HepG2 (cell line): ENCODE data around the gene ACTL6A. TPM values are rescaled to one million over a fixed set of nuclear protein-coding genes. Genes with fewer than 3 reads are reported as not detected.
"Not testable (repeated sequence)": the region's sequence is repeated elsewhere in the genome, so short reads cannot be mapped to it uniquely, and the experiment has no call there.

Source experiments
- ATAC-seq: fragments of 200-7000 bp; cut with Tn5 transposase; 3 replicates; pipeline ENCODE4 v1.9.1; 2020; ENCODE audit warnings: mild to moderate bottlenecking, moderate library complexity
- BruUV-seq: library from RNA; stranded (reverse); fragments of 400-500 nt; replicated peaks from 2 replicates; lab custom pipeline; 2021; lab: Mats Ljungman, UMichigan
- CTCF ChIA-PET: fragments of 300-600 bp; formaldehyde crosslinking; extraction: SDS; loops from one replicate; lab custom pipeline; 2021; ENCODE audit warnings: low total read pairs, inconsistent platforms, low intra/inter-chr PET ratio; lab: Yijun Ruan, JAX
- POLR2A ChIA-PET: fragments of 350-600 bp; sonication (Branson Sonifier 250); formaldehyde crosslinking; loops from one replicate; lab custom pipeline; 2020; ENCODE audit warnings: antibody characterized with exemption, inconsistent platforms; lab: Yijun Ruan, JAX
- DNase-seq: peaks from one replicate; pipeline ENCODE4 v3.0.0-alpha.2; 2015; ENCODE audit warnings: low spot score
- FAIRE-seq: peaks from 3 replicates; lab custom pipeline; 2011; peaks lifted over from hg19 to GRCh38; lab: Jason Lieb, UNC
- H2AFZ ChIP-seq: one replicate; pipeline ENCODE4 v1.6.1; 2011; ENCODE audit warnings: low read length, inconsistent platforms
- H3K27ac ChIP-seq: fragments of 300-600 bp; 3 replicates; pipeline ENCODE4 v1.8.0; 2011; ENCODE audit warnings: mixed run types, mild to moderate bottlenecking, mixed read lengths, low read length, inconsistent platforms; ENCODE audit not compliant: insufficient read depth; ENCODE audit errors: extremely low read length
- H3K27me3 ChIP-seq, 2 experiments: fragments of 200-600 bp in 1 of 2; 2 replicates in 1 of 2; 3 replicates in 1 of 2; pipeline versions ENCODE4 v1.6.0 to v1.8.0; 2011; ENCODE audit warnings: low read length in 2 of 2, mild to moderate bottlenecking in 2 of 2, moderate library complexity in 2 of 2, inconsistent platforms in 1 of 2; ENCODE audit not compliant: insufficient read depth in 2 of 2, control insufficient read depth in 1 of 2
- H3K36me3 ChIP-seq, 2 experiments: fragments of 200-600 bp in 1 of 2; replicated peaks in 1 of 2; 2 replicates in 1 of 2; 3 replicates in 1 of 2; pipeline versions ENCODE4 v1.5.1 to v1.8.0; 2011; ENCODE audit warnings: low read length in 2 of 2, inconsistent platforms in 1 of 2; ENCODE audit not compliant: insufficient read depth in 2 of 2, control insufficient read depth in 1 of 2
- H3K4me1 ChIP-seq: 2 replicates; pipeline ENCODE4 v1.5.1; 2012; ENCODE audit warnings: low read length, inconsistent platforms; ENCODE audit not compliant: insufficient read depth
- H3K4me2 ChIP-seq: 2 replicates; pipeline ENCODE4 v1.6.0; 2011; ENCODE audit warnings: low read depth, low read length, inconsistent platforms
- H3K4me3 ChIP-seq, 3 experiments: fragments of 200-600 bp in 1 of 3; sonication (generic), shearing (Covaris generic) in 1 of 3; replicated peaks in 1 of 3; 2 replicates each; pipeline ENCODE4 v1.5.1; 2011 to 2016; ENCODE audit warnings: low read length in 3 of 3, inconsistent platforms in 2 of 3, low read depth in 2 of 3, mild to moderate bottlenecking in 2 of 3, control low read depth in 1 of 3, mixed read lengths in 1 of 3; ENCODE audit not compliant: insufficient read depth in 1 of 3
- H3K79me2 ChIP-seq: one replicate; pipeline ENCODE4 v1.6.1; 2011; ENCODE audit warnings: low read length, inconsistent platforms; ENCODE audit not compliant: insufficient read depth
- H3K9ac ChIP-seq: 2 replicates; pipeline ENCODE4 v1.6.0; 2011; ENCODE audit warnings: mild to moderate bottlenecking, low read depth, low read length, inconsistent platforms; ENCODE audit not compliant: insufficient read depth
- H3K9me3 ChIP-seq: 2 replicates; pipeline ENCODE4 v1.5.1; 2012; ENCODE audit warnings: mild to moderate bottlenecking, low read length
- H4K20me1 ChIP-seq: 2 replicates; pipeline ENCODE4 v1.6.0; 2011; ENCODE audit warnings: inconsistent platforms, mild to moderate bottlenecking, low read length, moderate library complexity; ENCODE audit not compliant: insufficient read depth
- ARID5B ChIP-seq: IDR thresholded peaks from 2 replicates; pipeline ENCODE4 v1.4.0; 2020; ENCODE audit warnings: mild to moderate bottlenecking, missing genetic modification reagents
- CENPBD1 ChIP-seq: sonication (generic); formaldehyde crosslinking; IDR thresholded peaks from 2 replicates; pipeline ENCODE4 v1.8.0; 2022; ENCODE audit warnings: missing genetic modification reagents, low read depth, mild to moderate bottlenecking, borderline replicate concordance
- CHD2 ChIP-seq: IDR thresholded peaks from 2 replicates; pipeline ENCODE4 v1.6.1; 2011; ENCODE audit warnings: low read depth, low read length, improper control_type of control experiment
- HBP1 ChIP-seq: IDR thresholded peaks from 2 replicates; pipeline ENCODE4 v1.6.1; 2016; ENCODE audit warnings: low read depth, control low read depth
- MAF1 ChIP-seq: sonication (generic); formaldehyde crosslinking; IDR thresholded peaks from 2 replicates; pipeline ENCODE4 v1.5.0; 2020; ENCODE audit warnings: missing genetic modification reagents, borderline replicate concordance
- SIN3A ChIP-seq: IDR thresholded peaks from 2 replicates; pipeline ENCODE4 v1.6.1; 2011; ENCODE audit warnings: low read depth, mild to moderate bottlenecking, control low read depth, low read length, borderline replicate concordance
- ZNF670 ChIP-seq: sonication (generic); formaldehyde crosslinking; IDR thresholded peaks from 2 replicates; pipeline ENCODE4 v1.8.0; 2022; ENCODE audit warnings: mild to moderate bottlenecking, missing genetic modification reagents, borderline replicate concordance
- WGBS: methylation state at CpG from one replicate; pipeline ENCODE4 v1.1.6; 2017; ENCODE audit warnings: low lambda C conversion rate; 5-methylcytosine and 5-hydroxymethylcytosine counted together
- in situ Hi-C: cut with HindIII; loops from 2 replicates; pipeline ENCODE4 v1.10.0; 2017; ENCODE audit warnings: low pct_unique_long_range_greater_than_20kb; ENCODE audit not compliant: extremely low pct_ligation_motif_present
- intact Hi-C: fragments of 100-400 bp; cut with micrococcal nuclease; formaldehyde crosslinking; loops from one replicate; pipeline ENCODE4 v1.10.0; 2022; ENCODE audit not compliant: unreplicated experiment
- polyA plus RNA-seq, 8 experiments: library from polyadenylated mRNA; depleted of rRNA in 3 of 8; stranded (reverse) in 7 of 8; unstranded in 1 of 8; fragments of >200 nt; fragmentation: Illumina TruSeq in 4 of 8; extraction: Trizol in 4 of 8; gene quantifications; 2 replicates each; pipeline versions ENCODE4 v1.2.1 to v1.2.3, GENCODE V29; 2011 to 2016; ENCODE audit warnings: low read depth in 4 of 8, missing spikeins in 1 of 8, mixed read lengths in 1 of 8; ENCODE audit not compliant: insufficient read depth in 1 of 8
- total RNA-seq, 5 experiments: library from RNA; depleted of rRNA; stranded (reverse); fragments of >200 nt; fragmentation: Illumina TruSeq; extraction: Trizol; gene quantifications; 2 replicates each; pipeline ENCODE4 v1.2.3, GENCODE V29; 2016; ENCODE audit warnings: low read depth in 1 of 5

The ACTL6A gene
- total and polyA plus RNA-seq, 2 of the 13 experiments (the other 11 are each of a cell fraction or from before 2014, with no cell fraction given): 58.1 to 84.1 TPM

GRCh38 chr3:179513862-179514261 is 48.9 kb upstream of the ACTL6A start (continued):
- TF ChIP-seq HBP1 (CRISPR knock-in tag) (no peak), ARID5B (CRISPR knock-in tag) (no peak), SIN3A (no peak), ZNF670 (CRISPR knock-in tag) (no peak), MAF1 (CRISPR knock-in tag) (no peak), CENPBD1 (CRISPR knock-in tag) (no peak), CHD2 (no peak)
- TF ChIP-seq, all 625 proteins: peak for 0

- FAIRE-seq, H4K20me1 ChIP-seq, H3K4me1 ChIP-seq, intact Hi-C loops, POLR2A ChIA-PET, CTCF ChIA-PET, in situ Hi-C loops, H3K4me3 ChIP-seq, H3K9ac ChIP-seq, H3K79me2 ChIP-seq, H3K27ac ChIP-seq, H3K36me3 ChIP-seq, H2AFZ ChIP-seq, H3K4me2 ChIP-seq, ATAC-seq, H3K9me3 ChIP-seq, DNase-seq, BruUV-seq, H3K27me3 ChIP-seq: not testable (repeated sequence)
- WGBS: 43% methylated on average over 9 of the region's 9 CpGs
Measured at GRCh38 chr3:179516461-179517251, 46.1 kb upstream of the ACTL6A start.
